Stimulated activated CD4-positive, alpha-beta T cell treated with anti-CD3 and anti-CD28 coated beads, Interleukin-2, amount 100 ng/mL, for 24 hours (primary cell): ENCODE data around the gene MEI1.

Experiments used
- DNase-seq, 2 donors: peaks; one replicate each; pipeline ENCODE4 v3.0.0-alpha.2; 2020

MEI1 gene

DNA sequence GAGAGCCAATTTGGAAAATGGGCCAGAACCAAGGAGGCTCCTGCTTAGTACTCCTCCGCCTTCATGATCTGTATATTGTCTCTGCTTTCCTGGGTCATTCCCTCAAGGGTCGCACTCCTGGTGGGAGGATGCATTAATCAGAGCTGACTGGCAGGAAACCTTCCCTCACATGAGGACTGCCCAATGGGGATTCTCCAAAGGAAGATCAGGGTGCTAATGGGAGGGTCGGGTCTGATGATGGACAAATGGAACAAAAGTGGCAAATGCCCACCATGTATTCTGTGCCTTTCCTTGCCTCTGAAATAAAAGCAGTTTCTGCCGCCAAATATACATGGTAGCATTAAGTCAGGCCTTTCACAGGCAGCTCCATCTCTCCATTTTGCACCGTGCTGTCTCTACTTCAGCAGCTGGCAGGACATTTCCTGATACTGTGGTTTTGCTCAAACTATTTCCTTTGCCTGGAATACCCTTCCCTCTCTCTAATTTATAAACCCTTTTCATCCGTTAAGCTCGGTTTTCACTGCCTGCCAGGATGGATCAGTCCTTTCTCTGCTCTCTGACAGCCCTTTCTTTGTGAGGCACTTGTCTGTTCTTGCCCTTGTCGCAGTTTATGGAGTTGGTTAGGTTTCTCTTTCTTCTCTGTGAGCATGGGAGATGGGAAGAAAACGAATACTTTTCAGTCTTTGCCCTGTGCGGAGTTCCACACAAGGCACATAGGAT is 147.1 kb downstream of the MEI1 start:
- DNase-seq = no peak

DNA sequence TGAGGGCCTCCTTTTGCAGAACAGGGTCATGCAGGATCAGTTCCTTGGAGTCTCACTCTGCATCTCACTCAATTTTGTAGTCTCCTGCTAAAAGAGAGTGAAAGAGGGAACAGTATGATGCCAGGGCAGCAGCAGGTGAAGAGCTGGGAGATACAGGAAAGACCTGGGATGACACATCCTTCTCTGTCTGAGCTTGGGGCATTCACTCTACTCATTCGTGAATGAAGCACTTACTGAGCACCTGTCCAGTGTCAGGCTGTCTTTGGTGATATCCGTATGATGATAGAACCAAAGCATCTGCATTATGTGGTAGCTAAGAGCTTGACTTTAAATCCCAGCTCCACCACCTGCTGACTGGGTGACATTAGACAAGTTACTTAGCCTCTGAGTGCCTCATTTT is 148.0 kb downstream of the MEI1 start:
- no peak for DNase-seq

DNA sequence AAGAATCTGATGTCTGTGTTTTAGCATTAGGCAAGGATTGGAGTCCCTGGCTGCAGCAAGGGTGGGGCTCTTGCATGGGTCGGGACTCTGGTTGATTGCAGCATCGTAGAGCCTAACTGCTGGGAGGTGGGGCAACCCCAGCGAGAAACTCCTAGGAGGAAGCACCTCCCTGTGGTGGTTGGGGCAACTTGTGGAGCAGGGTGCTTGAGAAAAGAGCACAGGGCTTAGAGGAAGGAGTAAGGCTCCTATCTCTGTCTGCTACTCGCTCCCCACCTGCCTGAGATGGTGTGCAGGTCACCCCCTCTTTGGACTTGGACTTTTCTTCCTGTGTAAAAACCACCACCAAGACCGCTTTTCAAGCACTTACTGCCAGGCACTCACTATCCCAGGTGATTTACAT is 149.2 kb downstream of the MEI1 start:
- DNase-seq = no peak
